Mammary epithelial cell (primary cell): ENCODE data around the gene ARHGEF19.

Experiments used
- CTCF ChIP-seq, 2 donors: IDR thresholded peaks in 1 of 2; conservative IDR thresholded peaks in 1 of 2; 2 replicates each; pipeline ENCODE4 v1.5.1; 2011 to 2012; ENCODE audit warnings: inconsistent platforms in 2 of 2, low read length in 2 of 2, mild to moderate bottlenecking in 2 of 2, control low read depth in 1 of 2, low read depth in 1 of 2; ENCODE audit not compliant: insufficient read depth in 1 of 2; ENCODE audit errors: extremely low read depth in 1 of 2
- EZH2 ChIP-seq: IDR thresholded peaks from 2 replicates; pipeline ENCODE4 v1.6.1; 2012; ENCODE audit warnings: low read length, inconsistent platforms, borderline replicate concordance

- no peak for TF ChIP-seq CTCF (conservative IDR thresholded peaks at IDR 0.05 in 1 of 2, IDR thresholded peaks at IDR 0.05 in 1 of 2; ENCODE audit: extremely low read depth in 1 of 2, insufficient read depth in 1 of 2, low read depth in 1 of 2, low read length in 2 of 2)
- no peak for TF ChIP-seq EZH2
Measured at GRCh38 chr1:16183765-16184556, 28.5 kb downstream of the ARHGEF19 start.
